Measurements from ENCODE around the gene LDHD.

Gene LDHD

GRCh38 chr16:75073545-75074303 is 42.9 kb downstream of the LDHD start:
- no peaks in the 10 kb centered on the region for H3K9me3 ChIP-seq (ENCODE audit: insufficient read depth, low read length, severe bottlenecking)
- no peaks in the 10 kb centered on the region for H4K20me1 ChIP-seq (ENCODE audit: insufficient read depth, low read length)
- H3K4me1 ChIP-seq (ENCODE audit: insufficient read depth, low read length), result peaks cover 99% of the 10 kb centered on the region
- H3K36me3 ChIP-seq (ENCODE audit: insufficient read depth, low read length), result peaks cover 34% of the 10 kb centered on the region
- DNase-seq (peak; percentile 42), ATAC-seq (ENCODE audit: insufficient read depth, low read depth) (no peak)
- TF ChIP-seq EZH2 (IDR thresholded peaks at IDR 0.05; ENCODE audit: borderline replicate concordance, low read depth, low read length, severe bottlenecking) (no peak), CTCF (IDR thresholded peaks at IDR 0.05; ENCODE audit: borderline replicate concordance, extremely low read depth, low read length, poor library complexity, severe bottlenecking) (no peak)
- H3K27me3 ChIP-seq (ENCODE audit: insufficient read depth, low read length, poor library complexity), result no peaks in the 10 kb centered on the region
- peak overlapping the region; percentile 44 for H3K4me2 ChIP-seq (ENCODE audit: insufficient read depth, low read length)
- no peak overlapping the region for H2AFZ ChIP-seq (ENCODE audit: low read depth, low read length)
- H3K79me2 ChIP-seq (ENCODE audit: insufficient read depth, low read length), result peaks cover 92% of the 10 kb centered on the region
- H3K9ac ChIP-seq (ENCODE audit: low read depth, low read length), result peak overlapping the region; percentile 48
- peak overlapping the region in 1 of 2 experiments; percentile 29; a peak in 2 of 4 replicates for H3K4me3 ChIP-seq (ENCODE audit: low read depth in 1 of 2, low read length in 2 of 2)
- H3K27ac ChIP-seq (ENCODE audit: low read length), result peak overlapping the region; percentile 95

- no peak overlapping the region for H3K4me3 ChIP-seq (ENCODE audit: low read depth in 1 of 2, low read length in 2 of 2)
- peak overlapping the region; percentile 2 for H3K9ac ChIP-seq (ENCODE audit: low read depth, low read length)
- peak overlapping the region; percentile 95 for H3K27ac ChIP-seq (ENCODE audit: low read length)
- H3K36me3 ChIP-seq (ENCODE audit: insufficient read depth, low read length), result peaks cover 29% of the 10 kb centered on the region
- ATAC-seq (ENCODE audit: insufficient read depth, low read depth), result no peak
- no peak for DNase-seq
- peaks cover 100% of the 10 kb centered on the region for H3K4me1 ChIP-seq (ENCODE audit: insufficient read depth, low read length)
- H4K20me1 ChIP-seq (ENCODE audit: insufficient read depth, low read length), result no peaks in the 10 kb centered on the region
- peak overlapping the region; percentile 1; the same call in 1 of the 2 replicates for H3K4me2 ChIP-seq (ENCODE audit: insufficient read depth, low read length)
- TF ChIP-seq CTCF (IDR thresholded peaks at IDR 0.05; ENCODE audit: borderline replicate concordance, extremely low read depth, low read length, poor library complexity, severe bottlenecking) (no peak), EZH2 (IDR thresholded peaks at IDR 0.05; ENCODE audit: borderline replicate concordance, low read depth, low read length, severe bottlenecking) (no peak)
- no peaks in the 10 kb centered on the region for H3K9me3 ChIP-seq (ENCODE audit: insufficient read depth, low read length, severe bottlenecking)
- no peaks in the 10 kb centered on the region for H3K27me3 ChIP-seq (ENCODE audit: insufficient read depth, low read length, poor library complexity)
- H2AFZ ChIP-seq (ENCODE audit: low read depth, low read length), result no peak overlapping the region
- peaks cover 92% of the 10 kb centered on the region for H3K79me2 ChIP-seq (ENCODE audit: insufficient read depth, low read length)
Observed at GRCh38 chr16:75072239-75072947, 44.2 kb downstream of the LDHD start.

- no peak overlapping the region for H2AFZ ChIP-seq (ENCODE audit: low read depth, low read length)
- H3K9me3 ChIP-seq (ENCODE audit: insufficient read depth, low read length, severe bottlenecking), result no peaks in the 10 kb centered on the region
- no peak overlapping the region for H3K4me3 ChIP-seq (ENCODE audit: low read depth in 1 of 2, low read length in 2 of 2)
- H3K9ac ChIP-seq (ENCODE audit: low read depth, low read length), result no peak overlapping the region
- H3K79me2 ChIP-seq (ENCODE audit: insufficient read depth, low read length), result peaks cover 92% of the 10 kb centered on the region
- no peak for DNase-seq
- H3K4me2 ChIP-seq (ENCODE audit: insufficient read depth, low read length), result no peak overlapping the region
- no peaks in the 10 kb centered on the region for H3K27me3 ChIP-seq (ENCODE audit: insufficient read depth, low read length, poor library complexity)
- TF ChIP-seq CTCF (IDR thresholded peaks at IDR 0.05; ENCODE audit: borderline replicate concordance, extremely low read depth, low read length, poor library complexity, severe bottlenecking), result no peak
- TF ChIP-seq EZH2 (IDR thresholded peaks at IDR 0.05; ENCODE audit: borderline replicate concordance, low read depth, low read length, severe bottlenecking), result no peak
- H4K20me1 ChIP-seq (ENCODE audit: insufficient read depth, low read length), result no peaks in the 10 kb centered on the region
- ATAC-seq (ENCODE audit: insufficient read depth, low read depth), result no peak
- peak overlapping the region; percentile 95 for H3K27ac ChIP-seq (ENCODE audit: low read length)
- H3K36me3 ChIP-seq (ENCODE audit: insufficient read depth, low read length), result peaks cover 21% of the 10 kb centered on the region
- H3K4me1 ChIP-seq (ENCODE audit: insufficient read depth, low read length), result peaks cover 100% of the 10 kb centered on the region
Observed at GRCh38 chr16:75071621-75072020, 45.0 kb downstream of the LDHD start.
